HepG2 (cell line): Measurements from ENCODE around the gene OR6S1. TPM values are rescaled to one million over a fixed set of nuclear protein-coding genes. Genes with fewer than 3 reads are reported as not detected.

Experiments
- AHR ChIP-seq: IDR thresholded peaks from 2 replicates; pipeline ENCODE4 v1.6.1; 2018; ENCODE audit warnings: missing genetic modification reagents, missing compliant biosample characterization
- CREM ChIP-seq, 2 experiments: sonication (generic) in 1 of 2; formaldehyde crosslinking in 1 of 2; IDR thresholded peaks; 2 replicates each; pipeline versions ENCODE4 v1.4.0 to v1.6.1; 2016 to 2020; ENCODE audit warnings: antibody characterized with exemption in 1 of 2, mild to moderate bottlenecking in 1 of 2, missing genetic modification reagents in 1 of 2
- JUN ChIP-seq: sonication (generic); formaldehyde crosslinking; IDR thresholded peaks from 2 replicates; pipeline ENCODE4 v1.4.0; 2020; ENCODE audit warnings: mild to moderate bottlenecking, missing genetic modification reagents
- RAD21 ChIP-seq: fragments of 450-650 bp; formaldehyde crosslinking; IDR thresholded peaks from 2 replicates; pipeline ENCODE4 v1.5.0; 2020; ENCODE audit warnings: mild to moderate bottlenecking
- RELA ChIP-seq: sonication (generic); formaldehyde crosslinking; IDR thresholded peaks from 2 replicates; pipeline ENCODE4 v1.4.0; 2020; ENCODE audit warnings: missing genetic modification reagents
- RORA ChIP-seq: sonication (generic); formaldehyde crosslinking; IDR thresholded peaks from 2 replicates; pipeline ENCODE4 v1.5.0; 2020; ENCODE audit warnings: mild to moderate bottlenecking, missing genetic modification reagents, moderate library complexity
- TAF1 ChIP-seq: sonication (generic); formaldehyde crosslinking; IDR thresholded peaks from 2 replicates; pipeline ENCODE4 v1.4.0; 2020; ENCODE audit warnings: missing genetic modification reagents
- ZBTB8A ChIP-seq: sonication (generic); formaldehyde crosslinking; IDR thresholded peaks from 2 replicates; pipeline ENCODE4 v1.4.0; 2020; ENCODE audit warnings: mild to moderate bottlenecking, low read depth, missing genetic modification reagents, borderline replicate concordance
- ZFP41 ChIP-seq: sonication (generic); formaldehyde crosslinking; IDR thresholded peaks from 2 replicates; pipeline ENCODE4 v1.4.0; 2020; ENCODE audit warnings: mild to moderate bottlenecking, missing genetic modification reagents, borderline replicate concordance
- ZNF256 ChIP-seq: sonication (generic); formaldehyde crosslinking; conservative IDR thresholded peaks from 2 replicates; pipeline ENCODE4 v1.4.0; 2020; ENCODE audit warnings: missing genetic modification reagents
- ZNF367 ChIP-seq: sonication (generic); formaldehyde crosslinking; IDR thresholded peaks from 2 replicates; pipeline ENCODE4 v1.4.0; 2020; ENCODE audit warnings: missing genetic modification reagents, borderline replicate concordance
- ZNF543 ChIP-seq: sonication (generic); formaldehyde crosslinking; IDR thresholded peaks from 2 replicates; pipeline ENCODE4 v1.4.0; 2020; ENCODE audit warnings: mild to moderate bottlenecking, missing genetic modification reagents
- ZNF850 ChIP-seq: sonication (generic); formaldehyde crosslinking; conservative IDR thresholded peaks from 2 replicates; pipeline ENCODE4 v1.9.0; 2021; ENCODE audit warnings: mild to moderate bottlenecking, missing genetic modification reagents
- polyA plus RNA-seq, 8 experiments: library from polyadenylated mRNA; depleted of rRNA in 3 of 8; stranded (reverse) in 7 of 8; unstranded in 1 of 8; fragments of >200 nt; fragmentation: Illumina TruSeq in 4 of 8; extraction: Trizol in 4 of 8; gene quantifications; 2 replicates each; pipeline versions ENCODE4 v1.2.1 to v1.2.3, GENCODE V29; 2011 to 2016; ENCODE audit warnings: low read depth in 4 of 8, missing spikeins in 1 of 8, mixed read lengths in 1 of 8; ENCODE audit not compliant: insufficient read depth in 1 of 8
- total RNA-seq, 5 experiments: library from RNA; depleted of rRNA; stranded (reverse); fragments of >200 nt; fragmentation: Illumina TruSeq; extraction: Trizol; gene quantifications; 2 replicates each; pipeline ENCODE4 v1.2.3, GENCODE V29; 2016; ENCODE audit warnings: low read depth in 1 of 5
- TF ChIP-seq, protein P1 (sequence below): sonication (generic); formaldehyde crosslinking; IDR thresholded peaks from 2 replicates; pipeline ENCODE4 v1.5.1; 2020; ENCODE audit warnings: mild to moderate bottlenecking, moderate library complexity, missing genetic modification reagents
- TF ChIP-seq, protein P2 (sequence below): sonication (generic); formaldehyde crosslinking; IDR thresholded peaks from 2 replicates; pipeline ENCODE4 v1.9.0; 2021; ENCODE audit warnings: missing genetic modification reagents, borderline replicate concordance
- TF ChIP-seq, protein P3 (sequence below): sonication (generic); formaldehyde crosslinking; IDR thresholded peaks from 2 replicates; pipeline ENCODE4 v1.8.1; 2022; ENCODE audit warnings: low read depth, mild to moderate bottlenecking, missing genetic modification reagents
- TF ChIP-seq, protein P4 (sequence below): sonication (generic); formaldehyde crosslinking; IDR thresholded peaks from 2 replicates; pipeline ENCODE4 v1.4.0; 2020; ENCODE audit warnings: missing genetic modification reagents
- TF ChIP-seq, protein P5 (sequence below): sonication (generic); formaldehyde crosslinking; IDR thresholded peaks from 2 replicates; pipeline ENCODE4 v1.4.0; 2020; ENCODE audit warnings: low read depth, mild to moderate bottlenecking, missing genetic modification reagents
- TF ChIP-seq, protein P6 (sequence below): sonication (generic); formaldehyde crosslinking; IDR thresholded peaks from 2 replicates; pipeline ENCODE4 v1.5.0; 2020; ENCODE audit warnings: mild to moderate bottlenecking, missing genetic modification reagents

Gene OR6S1
- total and polyA plus RNA-seq, 2 of the 13 experiments (the other 11 are each of a cell fraction or from before 2014, with no cell fraction given), result 0.09 TPM; not detected in 1

DNA sequence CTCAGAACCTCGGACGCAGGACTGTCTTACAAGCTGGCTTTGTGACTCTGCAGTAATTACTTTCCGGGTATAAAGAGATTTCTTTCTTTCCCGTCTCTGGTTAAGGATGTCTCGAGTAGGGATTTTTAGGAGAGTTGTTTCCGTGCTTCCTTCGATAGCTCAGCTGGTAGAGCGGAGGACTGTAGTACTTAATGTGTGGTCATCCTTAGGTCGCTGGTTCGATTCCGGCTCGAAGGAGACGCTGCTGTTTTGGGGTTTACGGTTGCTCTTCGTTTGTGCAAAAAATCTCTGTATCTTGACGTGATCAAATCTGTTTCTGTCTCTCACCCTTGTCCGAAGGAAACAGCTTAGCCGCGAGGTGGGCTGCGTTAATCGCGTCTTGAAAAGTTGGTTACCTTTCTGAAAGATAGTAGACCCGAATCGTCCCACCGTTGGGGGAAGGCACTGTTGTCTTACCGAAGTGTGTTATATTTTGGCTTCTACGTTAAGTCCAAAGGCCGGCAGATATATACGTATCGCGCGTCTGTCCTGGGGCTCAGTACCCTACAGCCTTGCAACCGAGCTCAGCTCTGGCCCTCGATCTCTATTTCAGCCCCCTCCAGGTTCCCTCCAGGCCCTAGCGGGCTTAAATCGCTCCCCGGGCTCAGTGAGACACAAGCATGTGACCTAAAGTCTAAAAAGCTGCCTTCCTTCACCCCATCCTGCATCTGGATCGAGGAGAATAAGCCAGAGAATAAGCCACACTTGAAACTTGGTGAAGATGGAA is 41.8 kb upstream of the OR6S1 start (continued):
- TF ChIP-seq RELA (CRISPR knock-in tag) (no peak), CREM (IDR thresholded peaks at IDR 0.05) (no peak; the same call in none of the 2 replicates), CREM (CRISPR knock-in tag; IDR thresholded peaks at IDR 0.05) (no peak), TAF1 (no peak), ZBTB8A (CRISPR knock-in tag) (no peak; the same call in 1 of the 2 replicates), RORA (no peak), AHR (CRISPR knock-in tag) (peak; percentile 38; the same call in 1 of the 2 replicates), ZNF850 (CRISPR knock-in tag) (no peak), ZNF543 (0 out of 2 replicates have a peak, but pooled peaks have one; percentile 22), ZNF256 (CRISPR knock-in tag) (0 out of 2 replicates have a peak, but pooled peaks have one; percentile 22), RAD21 (CRISPR knock-in tag) (0 out of 2 replicates have a peak, but pooled peaks have one; percentile 4), ZFP41 (CRISPR knock-in tag) (no peak), ZNF367 (0 out of 2 replicates have a peak, but pooled peaks have one; percentile 4), JUN (CRISPR knock-in tag) (peak; percentile 39; the same call in 1 of the 2 replicates)
- TF ChIP-seq, protein P1, sequence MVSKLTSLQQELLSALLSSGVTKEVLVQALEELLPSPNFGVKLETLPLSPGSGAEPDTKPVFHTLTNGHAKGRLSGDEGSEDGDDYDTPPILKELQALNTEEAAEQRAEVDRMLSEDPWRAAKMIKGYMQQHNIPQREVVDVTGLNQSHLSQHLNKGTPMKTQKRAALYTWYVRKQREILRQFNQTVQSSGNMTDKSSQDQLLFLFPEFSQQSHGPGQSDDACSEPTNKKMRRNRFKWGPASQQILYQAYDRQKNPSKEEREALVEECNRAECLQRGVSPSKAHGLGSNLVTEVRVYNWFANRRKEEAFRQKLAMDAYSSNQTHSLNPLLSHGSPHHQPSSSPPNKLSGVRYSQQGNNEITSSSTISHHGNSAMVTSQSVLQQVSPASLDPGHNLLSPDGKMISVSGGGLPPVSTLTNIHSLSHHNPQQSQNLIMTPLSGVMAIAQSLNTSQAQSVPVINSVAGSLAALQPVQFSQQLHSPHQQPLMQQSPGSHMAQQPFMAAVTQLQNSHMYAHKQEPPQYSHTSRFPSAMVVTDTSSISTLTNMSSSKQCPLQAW (CRISPR knock-in tag), result no peak
- TF ChIP-seq, protein P2, sequence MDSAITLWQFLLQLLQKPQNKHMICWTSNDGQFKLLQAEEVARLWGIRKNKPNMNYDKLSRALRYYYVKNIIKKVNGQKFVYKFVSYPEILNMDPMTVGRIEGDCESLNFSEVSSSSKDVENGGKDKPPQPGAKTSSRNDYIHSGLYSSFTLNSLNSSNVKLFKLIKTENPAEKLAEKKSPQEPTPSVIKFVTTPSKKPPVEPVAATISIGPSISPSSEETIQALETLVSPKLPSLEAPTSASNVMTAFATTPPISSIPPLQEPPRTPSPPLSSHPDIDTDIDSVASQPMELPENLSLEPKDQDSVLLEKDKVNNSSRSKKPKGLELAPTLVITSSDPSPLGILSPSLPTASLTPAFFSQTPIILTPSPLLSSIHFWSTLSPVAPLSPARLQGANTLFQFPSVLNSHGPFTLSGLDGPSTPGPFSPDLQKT, result no peak
- TF ChIP-seq, protein P3, sequence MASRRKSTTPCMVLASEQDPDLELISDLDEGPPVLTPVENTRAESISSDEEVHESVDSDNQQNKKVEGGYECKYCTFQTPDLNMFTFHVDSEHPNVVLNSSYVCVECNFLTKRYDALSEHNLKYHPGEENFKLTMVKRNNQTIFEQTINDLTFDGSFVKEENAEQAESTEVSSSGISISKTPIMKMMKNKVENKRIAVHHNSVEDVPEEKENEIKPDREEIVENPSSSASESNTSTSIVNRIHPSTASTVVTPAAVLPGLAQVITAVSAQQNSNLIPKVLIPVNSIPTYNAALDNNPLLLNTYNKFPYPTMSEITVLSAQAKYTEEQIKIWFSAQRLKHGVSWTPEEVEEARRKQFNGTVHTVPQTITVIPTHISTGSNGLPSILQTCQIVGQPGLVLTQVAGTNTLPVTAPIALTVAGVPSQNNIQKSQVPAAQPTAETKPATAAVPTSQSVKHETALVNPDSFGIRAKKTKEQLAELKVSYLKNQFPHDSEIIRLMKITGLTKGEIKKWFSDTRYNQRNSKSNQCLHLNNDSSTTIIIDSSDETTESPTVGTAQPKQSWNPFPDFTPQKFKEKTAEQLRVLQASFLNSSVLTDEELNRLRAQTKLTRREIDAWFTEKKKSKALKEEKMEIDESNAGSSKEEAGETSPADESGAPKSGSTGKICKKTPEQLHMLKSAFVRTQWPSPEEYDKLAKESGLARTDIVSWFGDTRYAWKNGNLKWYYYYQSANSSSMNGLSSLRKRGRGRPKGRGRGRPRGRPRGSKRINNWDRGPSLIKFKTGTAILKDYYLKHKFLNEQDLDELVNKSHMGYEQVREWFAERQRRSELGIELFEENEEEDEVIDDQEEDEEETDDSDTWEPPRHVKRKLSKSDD (CRISPR knock-in tag), result 0 out of 2 replicates have a peak, but pooled peaks have one; percentile 17
- TF ChIP-seq, protein P4, sequence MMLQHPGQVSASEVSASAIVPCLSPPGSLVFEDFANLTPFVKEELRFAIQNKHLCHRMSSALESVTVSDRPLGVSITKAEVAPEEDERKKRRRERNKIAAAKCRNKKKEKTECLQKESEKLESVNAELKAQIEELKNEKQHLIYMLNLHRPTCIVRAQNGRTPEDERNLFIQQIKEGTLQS (CRISPR knock-in tag), result no peak
- TF ChIP-seq, protein P5, sequence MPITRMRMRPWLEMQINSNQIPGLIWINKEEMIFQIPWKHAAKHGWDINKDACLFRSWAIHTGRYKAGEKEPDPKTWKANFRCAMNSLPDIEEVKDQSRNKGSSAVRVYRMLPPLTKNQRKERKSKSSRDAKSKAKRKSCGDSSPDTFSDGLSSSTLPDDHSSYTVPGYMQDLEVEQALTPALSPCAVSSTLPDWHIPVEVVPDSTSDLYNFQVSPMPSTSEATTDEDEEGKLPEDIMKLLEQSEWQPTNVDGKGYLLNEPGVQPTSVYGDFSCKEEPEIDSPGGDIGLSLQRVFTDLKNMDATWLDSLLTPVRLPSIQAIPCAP, result no peak
- TF ChIP-seq, protein P6, sequence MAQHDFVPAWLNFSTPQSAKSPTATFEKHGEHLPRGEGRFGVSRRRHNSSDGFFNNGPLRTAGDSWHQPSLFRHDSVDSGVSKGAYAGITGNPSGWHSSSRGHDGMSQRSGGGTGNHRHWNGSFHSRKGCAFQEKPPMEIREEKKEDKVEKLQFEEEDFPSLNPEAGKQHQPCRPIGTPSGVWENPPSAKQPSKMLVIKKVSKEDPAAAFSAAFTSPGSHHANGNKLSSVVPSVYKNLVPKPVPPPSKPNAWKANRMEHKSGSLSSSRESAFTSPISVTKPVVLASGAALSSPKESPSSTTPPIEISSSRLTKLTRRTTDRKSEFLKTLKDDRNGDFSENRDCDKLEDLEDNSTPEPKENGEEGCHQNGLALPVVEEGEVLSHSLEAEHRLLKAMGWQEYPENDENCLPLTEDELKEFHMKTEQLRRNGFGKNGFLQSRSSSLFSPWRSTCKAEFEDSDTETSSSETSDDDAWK (CRISPR knock-in tag), result no peak
